GM21526 (cell line): ENCODE results near the gene MYH9.
"Not testable (repeated sequence)": the region's sequence is repeated elsewhere in the genome, so short reads cannot be mapped to it uniquely, and the experiment has no call there.

Experiments
- ATAC-seq: cut with Tn5 transposase; IDR thresholded peaks from one replicate; pipeline ENCODE4 v1.9.1; 2021; ENCODE audit warnings: moderate library complexity; ENCODE audit not compliant: unreplicated experiment, low FRiP score

MYH9 gene

GRCh38 chr22:36282328-36282831, 105.4 kb downstream of the MYH9 start:
- ATAC-seq, result no peak

GRCh38 chr22:36281781-36282327, 105.9 kb downstream of the MYH9 start:
- no peak for ATAC-seq

- ATAC-seq, result no peak
Observed at GRCh38 chr22:36280379-36280778, 107.4 kb downstream of the MYH9 start.

- no peak for ATAC-seq
Observed at GRCh38 chr22:36279219-36279666, 108.5 kb downstream of the MYH9 start.

- ATAC-seq, result no peak
Observed at GRCh38 chr22:36277482-36278291, 110.1 kb downstream of the MYH9 start.

GRCh38 chr22:36274531-36274930, 113.2 kb downstream of the MYH9 start:
- no peak for ATAC-seq

GRCh38 chr22:36271951-36272350, 115.8 kb downstream of the MYH9 start:
- not testable (repeated sequence) for ATAC-seq

GRCh38 chr22:36271231-36271630, 116.5 kb downstream of the MYH9 start:
- not testable (repeated sequence) for ATAC-seq

- ATAC-seq, result no peak
Observed at GRCh38 chr22:36267896-36268485, 119.8 kb downstream of the MYH9 start.

- ATAC-seq, result no peak
Observed at GRCh38 chr22:36267058-36267457, 120.7 kb downstream of the MYH9 start.

- ATAC-seq, result not testable (repeated sequence)
Observed at GRCh38 chr22:36263886-36264664, 123.7 kb downstream of the MYH9 start.

- not testable (repeated sequence) for ATAC-seq
Observed at GRCh38 chr22:36263216-36263673, 124.5 kb downstream of the MYH9 start.

- ATAC-seq, result not testable (repeated sequence)
Observed at GRCh38 chr22:36262307-36262706, 125.5 kb downstream of the MYH9 start.

GRCh38 chr22:36261675-36262074, 126.1 kb downstream of the MYH9 start:
- ATAC-seq, result not testable (repeated sequence)

- no peak for ATAC-seq
Observed at GRCh38 chr22:36259615-36260300, 128.0 kb downstream of the MYH9 start.

- no peak for ATAC-seq
Observed at GRCh38 chr22:36258701-36259614, 128.8 kb downstream of the MYH9 start.

- no peak for ATAC-seq
Observed at GRCh38 chr22:36257948-36258670, 129.7 kb downstream of the MYH9 start.

GRCh38 chr22:36257308-36257707, 130.5 kb downstream of the MYH9 start:
- no peak for ATAC-seq
